Natural killer cell (primary cell): ENCODE results near the gene DHRS1. TPM values are rescaled to one million over a fixed set of nuclear protein-coding genes. Genes with fewer than 3 reads are reported as not detected.

ENCODE experiments used
- ATAC-seq, 3 donors: fragments of 150-1000 bp in 2 of 3; fragments of 200-7000 bp in 1 of 3; cut with Tn5 transposase; 1 replicate in 1 of 3; 2 replicates in 2 of 3; pipeline ENCODE4 v1.10.0; 2021; ENCODE audit warnings: mild to moderate bottlenecking in 2 of 3, moderate library complexity in 2 of 3
- DNase-seq, 2 donors: peaks; one replicate each; pipeline versions ENCODE4 v3.0.0 to v3.0.0-alpha.2; 2013 to 2021; ENCODE audit warnings: mixed read lengths in 1 of 2
- H3K27ac ChIP-seq: one replicate; pipeline ENCODE4 v1.5.1; 2013; ENCODE audit warnings: mild to moderate bottlenecking, low read length
- H3K27me3 ChIP-seq: one replicate; pipeline ENCODE4 v1.6.1; 2013; ENCODE audit warnings: low read length; ENCODE audit not compliant: control insufficient read depth, insufficient read depth
- H3K36me3 ChIP-seq: one replicate; pipeline ENCODE4 v1.6.1; 2013; ENCODE audit warnings: low read length; ENCODE audit not compliant: control insufficient read depth, insufficient read depth
- H3K4me1 ChIP-seq: one replicate; pipeline ENCODE4 v1.6.1; 2013; ENCODE audit warnings: low read length; ENCODE audit not compliant: control insufficient read depth, insufficient read depth
- H3K4me3 ChIP-seq: one replicate; pipeline ENCODE4 v1.5.1; 2013; ENCODE audit warnings: low read length
- H3K9me3 ChIP-seq: one replicate; pipeline ENCODE4 v1.6.1; 2013; ENCODE audit warnings: low read length; ENCODE audit not compliant: control insufficient read depth, insufficient read depth
- H3K27ac Mint-ChIP-seq, 2 donors: one replicate each; pipeline ENCODE4 v1.8.0; 2022; ENCODE audit warnings: mild to moderate bottlenecking in 2 of 2, mixed read lengths in 2 of 2, moderate library complexity in 1 of 2
- H3K27me3 Mint-ChIP-seq, 2 donors: one replicate each; pipeline ENCODE4 v1.8.0; 2022; ENCODE audit warnings: low read depth in 2 of 2, mixed read lengths in 2 of 2
- H3K36me3 Mint-ChIP-seq: one replicate; pipeline ENCODE4 v1.8.0; 2022; ENCODE audit warnings: mixed read lengths
- H3K4me1 Mint-ChIP-seq, 2 donors: one replicate each; pipeline ENCODE4 v1.8.0; 2022; ENCODE audit warnings: mixed read lengths in 2 of 2
- H3K4me3 Mint-ChIP-seq: one replicate; pipeline ENCODE4 v1.8.0; 2022; ENCODE audit warnings: mild to moderate bottlenecking, moderate library complexity, mixed read lengths
- H3K9me3 Mint-ChIP-seq, 2 donors: one replicate each; pipeline ENCODE4 v1.8.0; 2022; ENCODE audit warnings: mixed read lengths in 2 of 2
- WGBS: methylation state at CpG from one replicate; pipeline ENCODE4 v1.1.7; 2013; ENCODE audit warnings: missing lambda C conversion rate; ENCODE audit not compliant: insufficient coverage; 5-methylcytosine and 5-hydroxymethylcytosine counted together
- intact Hi-C: fragments of 100-400 bp; cut with micrococcal nuclease; formaldehyde crosslinking; loops from one replicate; pipeline ENCODE4 v1.14.2; 2022
- total RNA-seq, 4 donors: library from RNA; stranded (reverse); fragments of 120-200 nt in 1 of 4; gene quantifications; one replicate each; pipeline versions ENCODE4 v1.2.3 to v1.2.4, GENCODE V29; 2013 to 2022
- TF ChIP-seq, protein P1 (sequence below): fragments of 200-600 bp; IDR thresholded peaks from one replicate; pipeline ENCODE4 v1.8.0; 2022; ENCODE audit warnings: antibody characterized with exemption

Gene DHRS1
- total RNA-seq, 3 donors from 2014 or later (not counting 1 experiment from before 2014, with no cell fraction given): 39.8 to 59.0 (median 43.3) TPM

DNA sequence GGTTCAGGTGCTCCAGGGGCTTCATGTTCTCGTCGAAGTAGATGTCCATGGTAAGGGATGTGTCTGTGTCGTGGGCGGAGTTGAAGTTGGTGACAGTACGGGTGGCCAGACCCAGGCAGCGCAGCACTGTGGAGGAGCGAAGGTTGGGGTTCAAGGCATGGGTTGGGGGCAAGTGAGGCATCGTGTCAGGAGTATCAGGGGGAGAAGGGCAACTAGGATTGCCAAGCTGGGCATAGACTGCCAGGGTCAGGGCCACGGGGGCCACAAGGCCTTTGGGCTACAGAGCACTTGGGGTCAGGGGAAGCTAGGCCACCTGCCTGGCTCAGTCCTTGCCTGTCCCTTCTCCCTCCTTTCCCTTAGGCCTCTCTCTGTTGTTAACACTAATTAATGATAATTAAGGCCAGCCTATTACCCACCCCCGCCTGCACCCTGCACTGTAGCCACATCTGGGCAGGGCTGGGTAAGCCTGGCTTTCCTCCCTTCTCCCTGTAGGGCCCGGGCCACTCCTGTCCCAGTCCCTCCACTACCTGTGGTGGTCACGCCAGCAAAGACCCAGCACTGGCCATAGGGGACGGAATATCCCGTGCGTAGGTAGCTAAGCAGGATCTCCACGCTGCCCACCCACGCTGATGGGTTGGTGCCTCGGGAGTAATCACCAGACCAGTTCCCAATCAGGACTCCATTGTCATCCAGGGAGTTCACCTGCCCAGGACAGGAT lies 40.9 kb downstream of the DHRS1 start:
- Mint-ChIP-seq H3K4me1 (no peaks in the 10 kb centered on the region), H3K4me3 (no peak overlapping the region), H3K27me3 (no peaks in the 10 kb centered on the region), H3K27ac (no peak overlapping the region), H3K9me3 (no peaks in the 10 kb centered on the region), H3K36me3 (no peaks in the 10 kb centered on the region)
- intact Hi-C loops: no loop called here
- WGBS: 96% methylated on average over 18 of the region's 18 CpGs
- H3K9me3 ChIP-seq: no peaks in the 10 kb centered on the region
- DNase-seq: no peak
- peaks cover 8% of the 10 kb centered on the region for H3K36me3 ChIP-seq
- no peak overlapping the region for H3K27ac ChIP-seq
- H3K4me1 ChIP-seq: no peaks in the 10 kb centered on the region
- no peak overlapping the region for H3K4me3 ChIP-seq
- TF ChIP-seq, protein P1, sequence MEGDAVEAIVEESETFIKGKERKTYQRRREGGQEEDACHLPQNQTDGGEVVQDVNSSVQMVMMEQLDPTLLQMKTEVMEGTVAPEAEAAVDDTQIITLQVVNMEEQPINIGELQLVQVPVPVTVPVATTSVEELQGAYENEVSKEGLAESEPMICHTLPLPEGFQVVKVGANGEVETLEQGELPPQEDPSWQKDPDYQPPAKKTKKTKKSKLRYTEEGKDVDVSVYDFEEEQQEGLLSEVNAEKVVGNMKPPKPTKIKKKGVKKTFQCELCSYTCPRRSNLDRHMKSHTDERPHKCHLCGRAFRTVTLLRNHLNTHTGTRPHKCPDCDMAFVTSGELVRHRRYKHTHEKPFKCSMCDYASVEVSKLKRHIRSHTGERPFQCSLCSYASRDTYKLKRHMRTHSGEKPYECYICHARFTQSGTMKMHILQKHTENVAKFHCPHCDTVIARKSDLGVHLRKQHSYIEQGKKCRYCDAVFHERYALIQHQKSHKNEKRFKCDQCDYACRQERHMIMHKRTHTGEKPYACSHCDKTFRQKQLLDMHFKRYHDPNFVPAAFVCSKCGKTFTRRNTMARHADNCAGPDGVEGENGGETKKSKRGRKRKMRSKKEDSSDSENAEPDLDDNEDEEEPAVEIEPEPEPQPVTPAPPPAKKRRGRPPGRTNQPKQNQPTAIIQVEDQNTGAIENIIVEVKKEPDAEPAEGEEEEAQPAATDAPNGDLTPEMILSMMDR: no peak
- no peak for ATAC-seq
- no peaks in the 10 kb centered on the region for H3K27me3 ChIP-seq

DNA sequence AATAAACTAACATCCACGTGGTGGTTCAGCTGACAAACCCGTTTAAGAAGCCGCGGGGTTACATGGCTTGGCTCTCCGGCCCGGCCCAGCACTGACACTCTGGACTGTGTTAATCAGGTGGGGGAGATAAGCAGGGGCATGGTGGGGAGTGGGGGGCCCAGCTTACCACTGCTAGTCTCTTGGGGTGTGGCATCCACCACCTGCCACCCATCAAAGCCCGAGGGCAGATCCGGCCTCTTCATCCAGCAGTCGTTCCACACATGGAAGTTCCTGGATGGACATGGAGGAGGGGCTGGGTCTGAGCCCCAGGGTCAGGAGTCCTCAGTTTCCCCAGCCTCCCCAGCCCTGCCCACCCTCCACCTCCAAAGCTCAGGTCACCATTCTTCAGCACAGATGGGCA lies 41.5 kb downstream of the DHRS1 start:
- no peak for DNase-seq
- Histone ChIP-seq H3K36me3 (peaks cover 8% of the 10 kb centered on the region), H3K27me3 (no peaks in the 10 kb centered on the region), H3K4me1 (no peaks in the 10 kb centered on the region), H3K4me3 (no peak overlapping the region), H3K9me3 (no peaks in the 10 kb centered on the region), H3K27ac (no peak overlapping the region)
- WGBS: 97% methylated on average over 9 of the region's 9 CpGs
- no peaks in the 10 kb centered on the region for H3K4me1 Mint-ChIP-seq
- H3K9me3 Mint-ChIP-seq: no peaks in the 10 kb centered on the region
- H3K36me3 Mint-ChIP-seq: no peaks in the 10 kb centered on the region
- no peak overlapping the region for H3K4me3 Mint-ChIP-seq
- TF ChIP-seq, protein P1: no peak
- no peak for ATAC-seq
- intact Hi-C loops: no loop called here
- H3K27ac Mint-ChIP-seq: no peak overlapping the region
- no peaks in the 10 kb centered on the region for H3K27me3 Mint-ChIP-seq

DNA sequence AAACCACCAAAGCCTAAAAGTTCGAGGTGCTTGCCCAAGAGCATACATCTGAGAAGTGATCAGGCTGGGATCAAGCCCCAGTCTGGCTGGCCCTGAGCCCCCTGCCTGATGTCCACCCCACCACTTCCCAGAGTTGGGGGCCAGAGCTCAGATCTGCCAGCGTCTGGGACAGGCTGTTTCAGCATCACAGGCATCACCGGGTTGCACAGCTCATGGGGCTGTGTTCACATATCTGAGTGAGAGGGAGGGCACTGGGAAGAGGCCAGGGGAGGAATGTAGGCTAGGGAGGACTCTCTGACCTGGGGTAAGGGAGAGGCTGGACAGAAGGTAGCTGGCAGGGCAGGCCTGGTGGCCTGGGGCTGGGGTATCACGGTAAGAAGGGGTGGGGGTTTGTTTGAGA lies 42.6 kb downstream of the DHRS1 start:
- H3K4me1 ChIP-seq: no peaks in the 10 kb centered on the region
- no peaks in the 10 kb centered on the region for H3K27me3 Mint-ChIP-seq
- no peaks in the 10 kb centered on the region for H3K9me3 ChIP-seq
- no peaks in the 10 kb centered on the region for H3K9me3 Mint-ChIP-seq
- no peaks in the 10 kb centered on the region for H3K4me1 Mint-ChIP-seq
- TF ChIP-seq, protein P1: no peak
- no peak overlapping the region for H3K4me3 ChIP-seq
- no peak overlapping the region for H3K27ac ChIP-seq
- H3K4me3 Mint-ChIP-seq: no peak overlapping the region
- 97% methylated on average over 4 of the region's 4 CpGs for WGBS
- intact Hi-C loops: no loop called here
- H3K36me3 ChIP-seq: peaks cover 8% of the 10 kb centered on the region
- no peak for DNase-seq
- H3K27ac Mint-ChIP-seq: no peak overlapping the region
- ATAC-seq: no peak
- no peaks in the 10 kb centered on the region for H3K27me3 ChIP-seq
- H3K36me3 Mint-ChIP-seq: no peaks in the 10 kb centered on the region
